ENCODE measurements around the gene WDR33. TPM values are rescaled to one million over a fixed set of nuclear protein-coding genes. Genes with fewer than 3 reads are reported as not detected.

Gene WDR33
- total RNA-seq, 2 donors from 2014 or later = 41.8 to 48.6 TPM

GRCh38 chr2:127733816-127734537, 77.0 kb downstream of the WDR33 start:
- intact Hi-C loops (cut with DNase I) = no loop called here
- DNase-seq (ENCODE audit: low spot score) = no peak

DNA sequence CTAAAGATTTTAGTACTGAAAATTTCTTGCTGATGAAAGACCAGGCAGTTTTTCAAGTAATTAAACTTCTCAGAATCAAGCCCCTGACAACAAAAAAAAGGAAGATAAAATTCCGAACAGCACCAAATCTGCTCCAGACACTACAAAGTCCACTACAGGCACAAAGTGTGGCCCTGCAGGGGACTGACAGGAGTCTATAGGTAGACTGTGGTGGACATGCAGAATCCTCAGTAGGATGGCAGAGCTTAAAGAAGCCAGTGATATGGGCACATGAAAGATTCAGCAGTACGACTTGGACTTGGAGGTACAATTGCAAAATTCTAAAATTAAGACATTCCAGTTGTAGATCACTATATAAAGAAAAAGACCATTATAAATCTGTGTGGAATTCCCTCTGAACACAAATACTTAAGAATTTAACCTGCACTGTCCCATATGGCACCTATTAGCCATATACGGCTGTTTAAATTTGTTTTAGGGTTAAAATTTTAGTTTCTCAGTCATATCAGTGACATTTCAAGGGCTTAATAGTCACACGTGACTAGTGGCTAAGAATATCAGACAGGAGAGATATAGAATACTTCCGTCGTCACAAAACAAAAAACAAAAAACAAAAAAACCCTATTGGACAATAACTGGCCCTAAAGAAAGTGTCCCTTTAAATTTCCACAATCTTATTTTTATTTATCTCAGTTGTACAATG, 77.7 kb downstream of the WDR33 start:
- intact Hi-C loops (cut with DNase I) = no loop called here
- no peak for DNase-seq (ENCODE audit: low spot score)

GRCh38 chr2:127726158-127726880, 84.7 kb downstream of the WDR33 start:
- no peak for DNase-seq (ENCODE audit: low spot score)
- intact Hi-C loops (cut with DNase I) = no loop called here

- no peak for DNase-seq (ENCODE audit: low spot score)
- intact Hi-C loops (cut with DNase I) = no loop called here
Measured at GRCh38 chr2:127722807-127723206, 88.2 kb downstream of the WDR33 start.

DNA sequence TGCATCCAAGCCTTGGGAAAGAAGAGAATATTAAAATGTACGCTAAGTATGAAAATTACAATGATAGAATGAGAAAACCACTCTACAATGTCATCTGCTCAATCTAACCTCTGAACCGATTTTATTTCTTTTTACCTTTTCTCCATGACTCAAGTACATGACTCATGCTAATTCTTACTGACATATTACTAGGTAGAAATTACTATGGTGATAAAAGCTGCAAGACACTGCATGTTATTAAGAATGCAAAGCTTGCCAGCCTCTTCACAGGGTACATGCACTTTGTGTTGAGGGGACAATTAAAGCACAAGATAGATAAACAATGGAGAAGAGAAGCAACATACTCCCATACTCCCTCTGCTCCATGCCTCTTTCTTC, 89.0 kb downstream of the WDR33 start:
- intact Hi-C loops (cut with DNase I) = no loop called here
- DNase-seq (ENCODE audit: low spot score) = no peak

- DNase-seq (ENCODE audit: low spot score) = no peak
- intact Hi-C loops (cut with DNase I) = no loop called here
Measured at GRCh38 chr2:127721311-127721977, 89.5 kb downstream of the WDR33 start.

- peak; percentile 73 for DNase-seq (ENCODE audit: low spot score)
- intact Hi-C loops (cut with DNase I) = no loop called here
Measured at GRCh38 chr2:127719301-127720218, 91.4 kb downstream of the WDR33 start.

- DNase-seq (ENCODE audit: low spot score) = no peak
- intact Hi-C loops (cut with DNase I) = no loop called here
Measured at GRCh38 chr2:127718271-127718670, 92.7 kb downstream of the WDR33 start.

- intact Hi-C loops (cut with DNase I) = no loop called here
- DNase-seq (ENCODE audit: low spot score) = no peak
Measured at GRCh38 chr2:127715778-127716449, 95.1 kb downstream of the WDR33 start.

GRCh38 chr2:127713562-127713961, 97.4 kb downstream of the WDR33 start:
- peak; percentile 76 for DNase-seq (ENCODE audit: low spot score)
- intact Hi-C loops (cut with DNase I) = no loop called here

DNA sequence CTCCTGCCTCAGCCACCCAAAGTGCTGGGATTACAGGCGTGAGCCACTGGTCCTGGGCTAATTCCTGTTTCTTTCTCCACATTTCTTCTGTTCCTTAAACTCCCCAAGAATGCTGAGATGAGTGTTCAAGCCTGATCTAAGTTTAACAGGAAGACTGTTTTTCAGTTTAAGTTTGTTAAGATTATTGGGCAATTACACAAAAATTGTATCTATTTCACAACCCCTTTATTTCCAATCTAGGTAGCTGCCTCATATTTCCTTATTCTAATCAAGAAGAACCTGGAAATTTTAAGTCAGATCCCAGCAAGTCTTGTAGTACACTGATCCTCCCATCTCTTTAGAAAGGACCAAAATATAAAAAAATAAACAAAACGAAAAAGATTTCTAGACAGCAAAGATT, 98.0 kb downstream of the WDR33 start:
- intact Hi-C loops (cut with DNase I) = no loop called here
- DNase-seq (ENCODE audit: low spot score) = no peak

- DNase-seq (ENCODE audit: low spot score) = no peak
- intact Hi-C loops (cut with DNase I) = no loop called here
Measured at GRCh38 chr2:127709336-127709735, 101.6 kb downstream of the WDR33 start.

- intact Hi-C loops (cut with DNase I) = no loop called here
Measured at GRCh38 chr2:127707890-127708648, 102.9 kb downstream of the WDR33 start.

GRCh38 chr2:127706215-127706990, 104.6 kb downstream of the WDR33 start:
- no peak for DNase-seq (ENCODE audit: low spot score)
- intact Hi-C loops (cut with DNase I) = no loop called here

More at GRCh38 chr2:127707890-127708648, 102.9 kb downstream of the WDR33 start:
- no peak for DNase-seq (ENCODE audit: low spot score)

GRCh38 chr2:127705391-127706065, 105.4 kb downstream of the WDR33 start:
- intact Hi-C loops (cut with DNase I) = no loop called here
- no peak for DNase-seq (ENCODE audit: low spot score)

- no peak for DNase-seq (ENCODE audit: low spot score)
- intact Hi-C loops (cut with DNase I) = no loop called here
Measured at GRCh38 chr2:127704641-127705390, 106.2 kb downstream of the WDR33 start.

Data from posterior vena cava (tissue), 2 donors.